IMR-90 (cell line): ENCODE measurements around the gene NOXO1.

Experiments
- BHLHE40 ChIP-seq: fragments of 150-350 bp; IDR thresholded peaks from 2 replicates; pipeline ENCODE4 v1.6.1; 2016; ENCODE audit warnings: mild to moderate bottlenecking, low read depth, low read length
- CHD1 ChIP-seq: IDR thresholded peaks from 2 replicates; pipeline ENCODE4 v1.6.1; 2012; ENCODE audit warnings: low read depth, low read length, improper control_type of control experiment
- MAFK ChIP-seq: IDR thresholded peaks from 2 replicates; pipeline ENCODE4 v1.6.1; 2012; ENCODE audit warnings: low read depth, low read length, improper control_type of control experiment
- MAZ ChIP-seq: IDR thresholded peaks from 2 replicates; pipeline ENCODE4 v1.6.1; 2012; ENCODE audit warnings: low read depth, mild to moderate bottlenecking, low read length, improper control_type of control experiment, moderate library complexity, borderline replicate concordance
- MXI1 ChIP-seq: IDR thresholded peaks from 2 replicates; pipeline ENCODE4 v1.6.1; 2012; ENCODE audit warnings: low read depth, mild to moderate bottlenecking, low read length, moderate library complexity, borderline replicate concordance
- NFE2L2 ChIP-seq: fragments of 150-350 bp; IDR thresholded peaks from 2 replicates; pipeline ENCODE4 v1.6.1; 2016; ENCODE audit warnings: low read depth, mild to moderate bottlenecking, low read length
- POLR2A ChIP-seq: IDR thresholded peaks from 2 replicates; pipeline ENCODE4 v1.6.1; 2012; ENCODE audit warnings: mild to moderate bottlenecking, low read depth, low read length
- RAD21 ChIP-seq: IDR thresholded peaks from 2 replicates; pipeline ENCODE4 v1.6.1; 2012; ENCODE audit warnings: low read length, improper control_type of control experiment
- RCOR1 ChIP-seq: IDR thresholded peaks from 2 replicates; pipeline ENCODE4 v1.6.1; 2012; ENCODE audit warnings: mild to moderate bottlenecking, low read length, improper control_type of control experiment; ENCODE audit not compliant: insufficient replicate concordance
- SMC3 ChIP-seq: fragments of 150-350 bp; IDR thresholded peaks from 2 replicates; pipeline ENCODE4 v1.6.1; 2016; ENCODE audit warnings: low read depth, mild to moderate bottlenecking, antibody characterized with exemption, low read length, moderate library complexity
- USF2 ChIP-seq: fragments of 150-350 bp; IDR thresholded peaks from 2 replicates; pipeline ENCODE4 v1.6.1; 2017; ENCODE audit warnings: mild to moderate bottlenecking, antibody characterized with exemption, low read length, low read depth
- TF ChIP-seq, protein P1 (sequence below): conservative IDR thresholded peaks from 2 replicates; pipeline ENCODE4 v1.5.1; 2012; ENCODE audit warnings: mild to moderate bottlenecking, low read depth, low read length, improper control_type of control experiment
- TF ChIP-seq, protein P2 (sequence below): fragments of 150-350 bp; IDR thresholded peaks from 2 replicates; pipeline ENCODE4 v1.6.1; 2016; ENCODE audit warnings: low read depth, mild to moderate bottlenecking, low read length, moderate library complexity, borderline replicate concordance

DNA sequence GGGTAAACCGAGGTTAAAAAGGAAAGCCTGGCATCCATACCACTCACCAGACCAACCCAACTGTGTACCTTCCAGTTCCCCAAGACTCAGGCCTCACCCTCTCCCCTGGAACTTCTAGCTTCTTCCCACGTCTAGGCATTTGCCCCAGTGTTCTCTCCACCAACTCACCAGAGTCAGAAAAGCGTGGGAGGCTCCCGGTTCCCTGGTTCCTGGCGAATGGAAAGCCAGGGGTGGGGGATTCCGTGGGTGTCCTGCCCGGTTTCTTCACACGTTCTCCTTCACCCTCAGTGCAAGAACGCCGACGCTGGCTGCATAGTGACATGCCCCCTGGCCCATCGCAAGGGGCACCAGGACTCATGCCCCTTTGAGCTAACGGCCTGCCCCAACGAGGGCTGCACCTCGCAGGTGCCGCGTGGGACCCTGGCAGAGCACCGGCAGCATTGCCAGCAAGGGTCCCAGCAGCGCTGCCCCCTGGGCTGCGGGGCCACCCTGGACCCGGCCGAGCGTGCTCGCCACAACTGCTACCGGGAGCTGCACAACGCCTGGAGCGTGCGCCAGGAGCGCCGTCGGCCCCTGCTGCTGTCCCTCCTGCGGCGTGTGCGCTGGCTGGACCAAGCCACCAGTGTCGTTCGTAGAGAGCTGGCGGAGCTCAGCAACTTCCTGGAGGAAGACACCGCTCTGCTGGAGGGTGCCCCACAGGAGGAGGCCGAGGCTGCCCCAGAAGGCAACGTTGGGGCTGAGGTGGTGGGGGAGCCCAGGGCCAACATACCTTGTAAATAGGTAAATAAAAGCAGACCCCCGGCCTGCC, 12.9 kb downstream of the NOXO1 start:
- TF ChIP-seq, protein P1, sequence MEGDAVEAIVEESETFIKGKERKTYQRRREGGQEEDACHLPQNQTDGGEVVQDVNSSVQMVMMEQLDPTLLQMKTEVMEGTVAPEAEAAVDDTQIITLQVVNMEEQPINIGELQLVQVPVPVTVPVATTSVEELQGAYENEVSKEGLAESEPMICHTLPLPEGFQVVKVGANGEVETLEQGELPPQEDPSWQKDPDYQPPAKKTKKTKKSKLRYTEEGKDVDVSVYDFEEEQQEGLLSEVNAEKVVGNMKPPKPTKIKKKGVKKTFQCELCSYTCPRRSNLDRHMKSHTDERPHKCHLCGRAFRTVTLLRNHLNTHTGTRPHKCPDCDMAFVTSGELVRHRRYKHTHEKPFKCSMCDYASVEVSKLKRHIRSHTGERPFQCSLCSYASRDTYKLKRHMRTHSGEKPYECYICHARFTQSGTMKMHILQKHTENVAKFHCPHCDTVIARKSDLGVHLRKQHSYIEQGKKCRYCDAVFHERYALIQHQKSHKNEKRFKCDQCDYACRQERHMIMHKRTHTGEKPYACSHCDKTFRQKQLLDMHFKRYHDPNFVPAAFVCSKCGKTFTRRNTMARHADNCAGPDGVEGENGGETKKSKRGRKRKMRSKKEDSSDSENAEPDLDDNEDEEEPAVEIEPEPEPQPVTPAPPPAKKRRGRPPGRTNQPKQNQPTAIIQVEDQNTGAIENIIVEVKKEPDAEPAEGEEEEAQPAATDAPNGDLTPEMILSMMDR: no peak
- TF ChIP-seq BHLHE40 (no peak), CHD1 (no peak), USF2 (no peak), MXI1 (no peak), POLR2A (no peak), SMC3 (no peak), MAZ (no peak), MAFK (no peak), RAD21 (no peak), RCOR1 (no peak), NFE2L2 (no peak)
- TF ChIP-seq, protein P2, sequence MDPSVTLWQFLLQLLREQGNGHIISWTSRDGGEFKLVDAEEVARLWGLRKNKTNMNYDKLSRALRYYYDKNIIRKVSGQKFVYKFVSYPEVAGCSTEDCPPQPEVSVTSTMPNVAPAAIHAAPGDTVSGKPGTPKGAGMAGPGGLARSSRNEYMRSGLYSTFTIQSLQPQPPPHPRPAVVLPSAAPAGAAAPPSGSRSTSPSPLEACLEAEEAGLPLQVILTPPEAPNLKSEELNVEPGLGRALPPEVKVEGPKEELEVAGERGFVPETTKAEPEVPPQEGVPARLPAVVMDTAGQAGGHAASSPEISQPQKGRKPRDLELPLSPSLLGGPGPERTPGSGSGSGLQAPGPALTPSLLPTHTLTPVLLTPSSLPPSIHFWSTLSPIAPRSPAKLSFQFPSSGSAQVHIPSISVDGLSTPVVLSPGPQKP: no peak
